ENCODE data around the gene PAX6.

Gene PAX6

DNA sequence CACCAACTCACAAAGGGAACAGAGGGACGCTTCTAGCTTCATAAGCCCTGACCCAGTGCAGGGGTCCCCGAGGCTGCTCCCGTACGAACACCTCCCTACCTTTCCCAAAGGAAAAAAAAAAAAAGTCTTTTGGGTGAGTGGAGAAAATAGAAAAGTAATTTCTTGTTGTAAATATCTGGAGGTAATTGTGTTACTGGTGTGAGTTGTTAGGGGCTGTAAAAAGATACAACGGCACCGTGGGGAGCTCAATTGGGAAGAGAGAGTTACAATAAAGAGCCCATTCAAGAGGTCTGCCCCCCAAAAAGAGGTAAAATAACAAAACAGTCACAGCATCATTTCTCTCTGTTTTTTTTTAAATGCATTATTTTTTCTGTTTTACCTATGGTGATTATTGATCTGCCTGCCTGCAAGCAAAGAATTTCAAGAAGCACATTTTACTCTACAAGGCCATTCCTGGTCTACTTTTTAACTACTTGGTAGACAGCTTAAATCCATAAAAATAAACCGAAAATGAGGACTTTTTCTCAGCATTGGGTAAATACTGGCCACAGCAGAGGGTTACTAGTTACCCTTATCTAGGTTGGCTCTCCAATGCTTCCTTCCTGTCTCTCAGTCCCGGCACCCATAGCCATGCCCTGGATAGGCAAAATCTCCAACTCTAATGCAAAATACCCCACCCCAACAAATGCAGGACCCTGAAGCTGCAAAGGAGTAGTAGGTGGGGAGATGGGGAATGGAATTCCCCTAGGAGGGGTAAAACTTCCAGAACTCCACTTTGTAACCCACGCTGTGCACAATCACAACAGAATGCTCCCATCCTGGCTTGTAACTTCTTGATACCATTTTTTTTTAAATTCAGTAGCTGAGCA, 3.1 kb downstream of the PAX6 start:
- no peak for DNase-seq

DNA sequence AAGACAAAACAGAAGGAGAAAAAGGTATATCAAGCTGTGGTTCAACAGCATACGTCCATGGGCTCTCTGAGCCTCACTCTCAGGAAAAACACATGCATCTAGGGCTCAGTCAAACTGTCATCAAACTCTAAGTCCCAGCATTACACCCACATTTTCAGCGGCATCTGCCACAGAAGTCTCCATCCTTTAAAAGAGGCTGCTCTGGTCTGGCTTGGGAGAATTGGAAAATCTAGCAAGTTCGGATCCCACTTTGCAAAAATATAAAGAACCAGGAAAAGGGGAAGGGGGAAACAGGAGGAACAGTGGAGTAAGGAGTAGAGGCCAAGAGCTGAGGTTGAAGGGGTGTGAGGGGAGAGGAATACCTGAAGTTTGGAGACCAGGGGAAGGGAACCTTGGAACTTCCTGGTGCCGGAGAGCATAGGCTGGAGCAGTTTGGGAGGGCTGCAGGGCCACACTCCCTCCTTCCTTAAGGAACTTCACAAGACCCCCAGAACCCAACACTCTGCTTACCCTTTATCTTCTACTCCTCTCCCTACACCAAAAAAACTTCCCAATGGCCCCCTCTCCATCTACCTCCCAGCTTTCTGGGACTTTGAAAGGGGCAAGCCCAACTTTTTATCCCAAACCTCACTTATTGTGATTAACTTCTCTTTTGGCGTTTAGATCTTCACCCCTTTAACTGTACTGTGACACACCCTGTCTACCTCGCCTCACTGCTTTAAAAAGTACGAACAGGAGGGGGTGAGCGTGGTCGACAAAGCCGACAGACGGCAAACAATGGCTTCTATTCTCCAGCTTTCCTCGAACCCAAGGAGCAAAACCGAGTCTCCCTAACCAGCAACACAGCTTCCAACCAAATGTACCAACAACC, 4.0 kb downstream of the PAX6 start:
- no peak for DNase-seq

DNA sequence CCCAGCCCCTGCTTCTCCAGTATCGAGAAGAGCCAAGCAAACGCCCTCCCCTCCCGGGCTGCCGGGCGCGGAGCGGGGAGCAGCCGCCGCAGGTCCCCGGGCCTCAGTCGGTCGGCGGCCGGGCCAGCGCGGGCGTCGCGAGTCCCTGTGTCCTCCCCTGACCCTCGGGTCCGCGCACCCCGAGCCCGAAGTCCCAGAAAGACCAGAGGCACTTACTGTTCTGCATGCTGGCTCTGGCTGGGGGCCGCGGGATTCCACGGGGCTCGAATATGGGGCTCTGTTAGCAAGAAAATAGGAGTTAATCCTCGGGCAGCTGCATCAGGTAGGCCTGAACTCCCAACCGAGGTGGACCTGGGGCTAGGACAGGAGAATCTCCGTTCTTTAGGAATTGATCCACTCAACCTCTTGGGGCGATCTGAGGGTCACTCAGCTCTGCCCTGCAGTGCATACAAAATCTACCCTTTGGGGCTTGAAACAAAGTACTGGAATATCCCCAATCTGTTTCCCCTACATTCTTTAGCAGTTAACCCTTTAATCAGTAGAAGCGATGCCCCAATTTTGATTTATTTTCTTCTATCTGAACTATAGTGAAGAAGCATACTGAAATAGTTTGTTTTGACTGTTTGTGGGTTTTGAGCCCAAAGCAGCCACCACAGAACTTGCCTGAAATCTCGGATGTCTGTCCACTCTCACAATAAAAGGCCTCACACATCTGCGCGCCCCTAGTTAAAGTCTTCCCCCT, 4.8 kb downstream of the PAX6 start:
- DNase-seq = no peak

DNA sequence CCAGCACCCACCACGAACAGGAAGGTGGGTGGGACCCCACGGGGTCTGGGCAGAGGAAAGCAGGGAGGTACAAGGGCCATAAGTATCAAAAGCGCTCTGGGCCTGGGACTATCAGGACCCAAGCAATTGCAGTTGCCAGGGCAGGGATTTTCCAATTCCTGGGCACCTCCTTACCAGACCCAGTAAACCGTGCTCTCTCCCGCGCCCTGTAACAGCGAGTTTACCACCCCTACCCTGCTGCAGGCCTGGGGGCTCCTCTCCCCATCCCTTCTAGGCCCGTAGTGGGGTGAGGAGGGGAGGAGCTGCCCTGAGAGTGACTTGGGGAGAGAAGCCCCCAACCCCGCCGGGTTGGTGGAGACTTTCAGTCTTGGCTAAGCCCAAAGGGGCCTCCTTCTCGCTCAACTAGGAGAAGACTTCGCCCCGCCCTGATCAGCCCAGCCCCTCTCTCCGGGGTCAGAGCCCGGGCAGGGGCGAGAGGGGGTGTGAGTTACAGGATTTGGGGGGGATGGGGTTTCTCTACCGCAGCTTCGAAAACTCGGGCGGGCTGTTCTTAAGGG, 5.4 kb downstream of the PAX6 start:
- DNase-seq = no peak

DNA sequence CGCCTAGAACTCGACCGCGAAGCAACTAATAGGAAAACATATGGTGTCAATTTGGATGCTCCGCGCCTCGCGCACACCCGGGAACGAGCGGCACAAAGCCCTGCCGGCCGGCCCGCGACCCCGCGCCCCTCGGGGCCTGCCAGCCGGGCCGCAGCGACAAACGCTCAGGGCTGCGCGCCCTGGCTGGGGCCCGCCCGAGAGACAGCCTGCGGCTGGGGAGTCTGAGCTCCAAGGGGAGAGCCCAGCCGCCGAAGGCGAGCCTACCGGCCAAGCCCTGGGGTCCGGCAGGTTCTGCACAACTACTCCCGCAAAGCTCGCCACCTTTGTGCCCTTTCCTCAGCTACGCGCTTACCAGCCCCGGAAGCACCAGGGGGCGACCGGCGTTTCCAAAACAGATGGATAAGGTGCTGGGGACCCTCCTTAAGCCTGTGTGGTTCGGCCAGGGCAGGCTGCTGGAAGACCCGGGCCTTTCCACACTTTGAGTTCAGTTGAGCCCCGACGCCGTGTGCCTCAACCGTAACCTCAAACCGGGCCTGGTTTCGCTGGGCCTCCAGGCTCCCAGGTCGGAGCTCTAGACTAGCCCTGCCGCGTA, 6.0 kb downstream of the PAX6 start:
- DNase-seq = no peak

DNA sequence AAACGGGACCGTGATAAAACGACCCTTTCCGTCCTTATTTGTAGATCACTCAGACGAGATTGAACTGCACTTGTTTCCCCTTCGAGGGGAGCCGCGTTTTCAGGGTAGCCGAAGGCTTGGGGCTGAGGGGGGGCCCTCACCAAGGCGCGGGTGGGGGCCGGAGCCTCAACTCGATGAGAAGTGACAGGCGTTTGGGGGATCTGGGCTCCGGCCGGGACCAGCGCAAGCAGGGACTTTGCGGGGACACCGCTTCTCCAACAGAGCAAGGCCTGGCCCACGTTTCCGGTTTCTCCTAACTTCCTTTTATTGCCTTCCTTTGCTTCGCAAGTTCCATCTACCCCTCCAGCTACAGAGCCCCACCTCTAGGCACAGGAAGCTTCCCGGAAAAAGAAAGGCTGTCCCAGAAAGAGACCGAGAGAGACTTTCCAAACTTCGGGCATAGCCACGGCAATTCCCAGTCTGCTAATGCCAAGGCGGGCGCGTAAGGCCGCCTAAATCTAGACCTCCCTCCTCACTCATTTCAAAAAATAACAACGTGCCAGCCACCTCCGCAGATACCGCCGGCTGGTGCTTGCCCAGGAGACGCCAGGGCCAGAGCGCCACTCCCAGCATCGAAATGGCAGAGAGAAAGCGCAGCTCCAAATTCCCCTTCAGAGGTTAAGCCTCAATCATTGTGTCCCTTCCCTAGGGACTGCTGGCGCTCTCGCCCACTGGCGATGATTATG, 6.6 kb downstream of the PAX6 start:
- DNase-seq = no peak

DNA sequence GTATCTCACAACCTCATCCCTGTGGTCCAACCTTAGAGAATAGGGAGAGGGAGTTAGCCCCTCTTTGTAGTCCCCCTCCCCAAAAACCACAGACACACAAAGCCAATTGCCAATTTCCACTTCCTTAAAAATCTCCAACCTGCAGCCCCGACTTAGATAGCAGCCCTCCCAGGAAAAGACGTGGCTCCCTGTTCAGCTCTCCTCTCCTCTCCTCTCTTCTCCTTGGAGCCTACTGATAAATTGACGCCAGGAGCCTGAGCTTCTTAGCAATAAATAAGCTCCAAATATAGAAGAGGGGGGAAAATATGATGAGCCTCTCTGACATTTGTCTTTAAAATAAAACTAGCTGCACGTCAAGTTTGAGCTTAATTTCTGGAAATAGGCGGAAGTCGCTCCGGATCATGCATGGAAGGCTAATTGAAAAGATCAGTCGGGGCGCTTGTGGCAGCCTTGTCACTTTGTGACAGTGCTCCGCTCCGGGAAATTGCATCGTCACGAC, 7.3 kb downstream of the PAX6 start:
- no peak for DNase-seq

DNA sequence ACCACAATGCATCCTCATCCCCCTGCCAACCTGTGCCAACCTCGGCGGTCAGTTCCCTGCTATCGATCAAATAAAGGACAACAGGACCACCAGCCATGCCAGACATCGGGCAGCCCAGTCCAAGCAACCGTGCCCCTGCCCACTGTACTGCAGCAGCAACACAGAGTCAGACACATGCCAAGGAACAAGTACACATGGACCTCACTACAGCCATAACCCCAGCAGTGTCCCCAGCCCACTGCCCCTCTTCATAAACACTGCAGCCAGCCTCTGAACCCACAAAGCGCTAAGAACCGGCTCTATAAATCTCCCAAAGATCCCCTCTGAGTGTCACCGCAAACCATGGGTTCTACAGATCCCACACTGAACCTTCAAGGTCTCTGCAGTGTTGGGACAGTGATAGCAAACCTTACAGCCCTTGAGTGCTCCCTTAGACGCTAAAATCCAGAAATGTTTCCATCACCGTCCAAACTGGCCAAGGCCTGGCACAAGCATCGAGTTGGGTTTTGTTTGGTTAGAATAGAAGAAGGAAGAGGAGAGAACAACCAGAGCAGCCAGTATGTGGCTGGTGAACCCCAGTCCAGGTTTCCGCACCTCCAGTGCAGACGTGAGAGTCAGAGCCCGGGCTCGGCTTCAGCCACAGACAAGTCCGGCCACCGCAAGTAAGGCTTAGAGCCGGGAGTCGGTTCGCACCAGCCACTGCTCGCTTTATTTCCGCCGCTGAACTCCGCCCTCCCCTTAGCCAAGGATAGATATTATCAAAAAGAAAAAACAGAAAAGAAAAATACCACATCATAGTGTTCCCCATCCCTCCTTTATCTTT, 7.9 kb downstream of the PAX6 start:
- no peak for DNase-seq

DNA sequence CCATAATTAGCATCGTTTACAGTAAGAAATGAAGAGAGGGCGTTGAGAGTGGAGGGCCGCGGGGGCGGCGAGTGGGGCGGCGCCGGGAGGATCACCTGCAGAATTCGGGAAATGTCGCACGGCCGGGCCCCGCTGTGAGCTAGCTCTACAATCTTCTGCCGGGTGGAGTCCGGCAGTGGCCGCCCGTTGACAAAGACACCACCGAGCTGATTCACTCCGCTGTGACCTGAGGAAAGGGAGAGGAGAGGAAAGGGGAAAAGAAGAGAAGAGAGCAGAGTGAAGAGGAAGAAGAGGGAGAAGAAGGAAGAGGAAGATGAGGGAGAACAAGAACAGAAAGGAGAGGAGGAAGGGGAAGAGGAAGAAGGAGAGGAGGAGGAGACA, 8.5 kb downstream of the PAX6 start:
- DNase-seq = no peak

DNA sequence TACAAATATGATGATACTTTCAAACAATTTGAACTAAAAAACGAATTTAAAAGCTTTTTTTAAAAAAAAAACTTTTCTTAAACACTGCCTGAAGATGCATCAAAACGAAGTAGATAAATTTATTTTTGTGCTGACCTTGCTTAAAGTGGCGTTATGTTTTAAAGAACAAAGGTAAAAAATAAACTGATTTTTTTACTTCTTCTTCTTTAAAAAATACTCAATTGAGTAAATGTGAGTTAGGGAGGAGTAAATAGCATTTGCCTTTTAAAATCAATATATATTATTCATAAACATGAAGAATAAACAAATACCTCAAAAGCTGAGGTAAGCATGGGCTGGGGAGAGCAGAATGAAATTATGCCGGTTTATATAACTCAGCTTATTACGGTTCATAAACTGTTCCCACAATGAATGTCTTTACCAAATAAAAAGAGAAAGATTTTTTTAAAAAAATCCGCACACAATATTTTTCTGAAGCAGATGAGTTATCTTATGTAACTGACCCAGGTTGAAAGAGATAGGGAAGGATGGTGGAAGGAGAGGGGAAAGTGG, 9.0 kb downstream of the PAX6 start:
- DNase-seq = no peak

DNA sequence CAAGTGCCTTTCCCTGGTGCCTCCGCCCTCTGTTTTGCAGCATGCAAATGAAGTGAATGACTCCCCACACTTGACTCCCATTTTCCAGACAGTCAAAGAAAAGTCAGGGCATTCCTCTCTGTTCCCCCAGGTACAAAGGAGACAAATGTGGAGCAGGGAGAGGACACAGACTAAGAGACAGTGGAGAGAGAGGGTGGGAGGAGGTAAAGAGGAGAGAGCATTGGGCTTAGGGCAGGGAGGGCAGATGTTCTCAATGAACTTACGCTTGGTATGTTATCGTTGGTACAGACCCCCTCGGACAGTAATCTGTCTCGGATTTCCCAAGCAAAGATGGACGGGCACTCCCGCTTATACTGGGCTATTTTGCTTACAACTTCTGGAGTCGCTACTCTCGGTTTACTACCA, 9.8 kb downstream of the PAX6 start:
- DNase-seq = no peak

DNA sequence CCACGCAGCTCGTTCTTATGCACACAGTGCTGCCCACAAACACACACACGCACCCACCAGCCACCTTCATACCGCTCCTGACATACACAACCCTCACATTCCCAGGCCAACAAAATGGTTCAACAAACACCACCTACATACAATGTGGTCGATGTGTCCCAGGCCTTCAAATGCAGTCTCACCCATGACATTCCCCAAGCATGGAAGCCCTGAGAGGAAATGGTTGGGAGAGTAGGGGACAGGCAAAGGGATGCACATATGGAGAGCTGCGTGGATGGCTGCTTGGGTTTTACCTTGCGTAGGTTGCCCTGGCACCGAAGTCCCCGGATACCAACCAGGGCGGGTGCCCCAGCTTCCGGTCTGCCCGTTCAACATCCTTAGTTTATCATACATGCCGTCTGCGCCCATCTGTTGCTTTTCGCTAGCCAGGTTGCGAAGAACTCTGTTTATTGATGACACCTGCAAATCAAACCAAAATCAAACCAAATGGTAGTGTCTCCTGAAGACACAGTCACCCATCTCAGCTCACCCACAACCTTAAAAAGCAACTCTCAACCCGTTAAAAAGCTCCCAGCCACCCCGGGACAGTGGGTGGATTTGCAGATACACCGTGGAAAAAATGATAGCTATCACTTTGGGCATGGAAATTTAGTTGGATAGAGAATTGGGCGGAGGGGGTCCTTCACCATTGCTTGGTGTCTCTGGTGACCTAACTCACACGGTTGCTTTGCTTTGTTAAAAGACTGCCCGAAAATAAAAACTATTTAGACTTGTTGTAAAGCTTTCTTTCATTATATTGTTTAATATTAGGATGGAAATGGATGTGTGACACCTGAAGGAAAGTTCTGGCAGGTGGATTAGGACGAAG, 10.5 kb downstream of the PAX6 start:
- DNase-seq = no peak

DNA sequence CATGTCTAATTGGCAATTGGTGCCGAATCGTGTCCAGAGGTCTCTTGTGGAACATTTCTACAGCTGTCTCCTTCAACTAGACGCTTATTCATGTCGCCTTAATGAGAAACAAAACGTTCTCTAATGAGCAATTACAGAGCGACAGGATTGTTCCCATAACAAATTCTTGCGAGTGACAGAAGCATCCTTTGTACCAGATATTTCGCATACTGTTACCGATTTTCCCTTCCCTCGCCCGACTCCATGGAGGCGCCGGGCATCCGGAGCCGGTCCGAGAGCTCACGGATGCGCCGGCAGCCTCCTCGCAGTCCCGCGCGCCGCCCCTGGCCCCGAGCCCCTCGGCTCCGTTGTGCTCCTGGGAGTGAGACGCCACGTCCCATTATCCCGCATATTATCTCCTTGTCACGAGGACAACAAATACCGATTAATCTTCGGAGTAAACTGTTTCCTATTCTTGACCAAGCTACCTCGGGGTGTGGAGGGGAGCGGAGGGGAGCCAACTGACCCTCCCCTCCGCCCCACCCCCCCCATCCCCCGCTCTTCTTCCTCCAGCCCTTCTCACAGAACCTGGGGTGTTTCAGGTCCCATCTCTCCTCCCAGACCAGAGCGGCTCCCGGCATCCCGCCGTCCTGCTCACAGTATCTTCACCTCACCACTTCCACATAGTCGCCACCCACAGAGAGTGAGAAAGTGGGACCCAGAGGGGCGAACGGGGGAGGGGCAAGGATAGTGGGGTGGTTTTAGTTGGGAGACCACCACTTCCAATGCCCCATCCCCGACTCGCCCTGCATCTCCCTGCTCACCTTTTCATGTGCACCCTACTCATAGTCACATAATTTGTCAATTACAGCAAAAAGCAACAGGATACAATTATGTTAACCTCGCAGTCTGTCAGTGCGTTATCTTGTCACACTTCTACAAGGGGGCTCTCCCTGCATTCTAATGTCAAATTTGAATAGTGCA, 11.4 kb downstream of the PAX6 start:
- no peak for DNase-seq

DNA sequence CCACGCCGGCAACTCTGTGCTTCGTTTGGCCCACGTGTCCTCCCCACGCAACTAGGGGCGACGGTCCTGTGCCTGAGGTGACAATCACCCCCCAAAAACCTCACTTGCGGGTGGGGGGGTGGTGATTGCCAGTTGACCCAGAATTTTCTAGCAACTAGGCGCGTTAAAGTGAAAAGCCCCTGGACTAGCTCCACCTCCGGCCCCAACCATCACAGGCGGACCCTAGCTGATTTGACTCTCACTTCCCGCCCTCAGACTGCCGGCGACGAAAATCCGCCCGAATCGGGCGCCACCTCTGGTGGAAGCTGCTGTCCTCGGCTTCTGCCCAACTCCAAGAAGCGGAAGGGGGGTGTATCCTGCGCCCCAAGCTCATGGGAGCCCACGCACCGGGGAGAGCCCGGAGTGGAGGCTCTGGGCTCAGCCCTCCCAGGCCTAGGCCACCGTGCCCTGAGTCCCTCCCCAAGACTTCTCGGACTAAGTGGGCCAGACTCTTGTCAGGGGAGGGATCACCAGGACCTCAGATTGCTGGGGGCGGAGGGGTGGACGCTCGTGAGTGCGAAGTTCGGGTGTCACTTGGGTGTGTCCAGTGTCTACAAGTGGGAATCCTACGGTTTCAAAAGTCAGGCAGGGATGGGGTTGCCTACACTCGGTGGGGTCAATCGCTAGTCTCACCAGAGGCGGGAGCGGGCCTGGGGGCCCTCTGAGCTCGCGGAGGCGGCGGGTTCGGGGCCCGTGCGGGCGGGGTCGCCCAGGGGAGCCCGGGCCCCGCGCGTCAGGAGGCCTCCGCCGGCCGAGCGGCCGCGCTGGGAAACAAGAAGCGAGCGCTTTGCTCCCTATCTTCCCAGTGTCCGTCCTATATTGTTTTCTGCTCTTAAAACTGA, 12.3 kb downstream of the PAX6 start:
- DNase-seq = no peak

DNA sequence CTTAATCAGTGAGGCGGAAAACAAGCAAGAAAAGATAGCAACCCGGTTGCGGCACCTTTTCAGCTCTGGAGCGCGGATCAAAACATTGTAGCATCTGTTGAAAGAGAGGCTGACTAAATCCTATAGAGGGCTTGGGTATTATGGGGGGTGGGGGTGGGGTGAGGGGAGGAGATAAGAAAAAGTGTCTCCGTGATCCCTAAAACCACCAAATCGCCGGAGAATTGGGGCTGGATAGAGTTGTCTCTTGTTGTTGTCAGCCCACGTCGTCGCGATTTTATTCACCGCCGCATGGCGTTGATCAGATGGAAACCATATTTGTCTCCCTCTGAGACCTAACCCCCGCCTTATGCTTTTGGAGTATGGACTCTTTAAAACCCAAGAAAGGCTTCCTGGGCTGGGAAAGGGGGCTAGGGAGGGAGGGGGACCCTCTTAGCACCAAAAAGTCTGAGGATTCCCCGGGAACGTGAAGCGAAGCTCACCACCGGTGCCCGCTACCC, 13.0 kb downstream of the PAX6 start:
- DNase-seq = no peak

DNA sequence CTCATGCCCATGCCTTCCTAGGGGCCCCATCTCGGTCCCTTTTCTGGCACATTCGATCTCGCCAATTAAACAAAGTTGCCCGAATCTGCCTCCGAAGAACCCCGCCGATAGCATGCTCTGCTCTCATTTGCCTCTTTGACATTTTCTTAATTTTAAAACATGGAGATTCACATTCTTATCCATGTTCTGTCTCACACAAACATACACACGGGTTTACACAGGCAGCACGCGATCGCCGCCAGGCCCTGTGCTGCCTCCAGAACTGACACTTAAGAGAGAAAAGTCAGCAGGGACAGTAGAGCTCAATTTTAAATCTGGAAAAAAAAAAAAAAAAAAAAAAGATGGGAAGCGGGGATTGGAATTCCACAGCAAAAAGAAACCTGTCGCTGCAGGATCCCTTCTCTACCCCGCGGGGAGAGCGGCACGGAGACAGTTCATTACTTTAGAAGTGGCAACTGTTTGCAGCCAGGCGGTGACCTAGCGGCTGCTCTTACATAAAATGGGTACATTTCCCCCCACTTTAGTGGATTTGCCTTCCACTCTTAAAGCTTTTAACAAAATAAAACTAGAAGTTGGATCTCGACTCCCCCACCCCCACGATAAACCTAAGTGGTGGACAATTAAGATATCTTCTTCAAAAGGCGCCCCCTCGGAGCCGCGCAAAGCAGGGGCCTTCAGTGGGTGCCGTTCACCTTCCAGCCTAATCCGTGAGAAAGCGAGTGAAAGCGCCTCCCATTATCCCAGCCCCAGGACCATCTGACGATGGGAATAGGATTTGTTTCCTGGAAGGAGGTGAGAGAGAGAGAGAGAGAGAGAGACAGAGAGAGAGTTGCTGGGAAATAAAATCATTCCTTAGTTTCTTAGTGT, 13.7 kb downstream of the PAX6 start:
- no peak for DNase-seq

Data from kidney glomerular epithelial cell (primary cell).